Liver (tissue), 9 donors: ENCODE measurements around the gene THEM4. TPM values are rescaled to one million over a fixed set of nuclear protein-coding genes. Genes with fewer than 3 reads are reported as not detected.

Source experiments
- DNase-seq: peaks from one replicate; pipeline ENCODE4 v3.0.0-alpha.2; 2017; ENCODE audit warnings: low spot score
- H3K27ac ChIP-seq, 2 donors: one replicate each; pipeline ENCODE4 v1.7.0; 2013; ENCODE audit warnings: inconsistent platforms in 2 of 2, low read length in 2 of 2, control low read depth in 1 of 2, low read depth in 1 of 2, mild to moderate bottlenecking in 1 of 2
- H3K27me3 ChIP-seq, 4 donors: one replicate each; pipeline versions ENCODE4 v1.6.1 to v1.7.0; 2013; ENCODE audit warnings: low read length in 3 of 4, inconsistent platforms in 1 of 4, mild to moderate bottlenecking in 1 of 4, moderate library complexity in 1 of 4; ENCODE audit not compliant: control insufficient read depth in 4 of 4, insufficient read depth in 4 of 4
- H3K36me3 ChIP-seq, 4 donors: one replicate each; pipeline versions ENCODE4 v1.6.1 to v1.7.0; 2013; ENCODE audit warnings: low read length in 3 of 4, mild to moderate bottlenecking in 3 of 4, low read depth in 1 of 4, moderate library complexity in 1 of 4; ENCODE audit not compliant: control insufficient read depth in 4 of 4, insufficient read depth in 3 of 4
- H3K4me1 ChIP-seq, 4 donors: one replicate each; pipeline versions ENCODE4 v1.6.1 to v1.7.0; 2013; ENCODE audit warnings: low read length in 3 of 4, mild to moderate bottlenecking in 3 of 4, moderate library complexity in 1 of 4; ENCODE audit not compliant: control insufficient read depth in 4 of 4, insufficient read depth in 4 of 4
- H3K4me3 ChIP-seq, 3 donors: one replicate each; pipeline versions ENCODE4 v1.6.1 to v1.7.0; 2013; ENCODE audit warnings: low read length in 3 of 3, control low read depth in 1 of 3, low read depth in 1 of 3, mild to moderate bottlenecking in 1 of 3
- H3K9ac ChIP-seq, 2 donors: one replicate each; pipeline ENCODE4 v1.7.0; 2013; ENCODE audit warnings: low read length in 2 of 2, mild to moderate bottlenecking in 2 of 2, moderate library complexity in 2 of 2, control low read depth in 1 of 2, low read depth in 1 of 2
- H3K9me3 ChIP-seq, 4 donors: one replicate each; pipeline versions ENCODE4 v1.6.1 to v1.7.0; 2013; ENCODE audit warnings: low read length in 3 of 4; ENCODE audit not compliant: control insufficient read depth in 4 of 4
- EGR1 ChIP-seq, 2 donors: IDR thresholded peaks; 2 replicates each; pipeline ENCODE4 v1.6.1; 2016 to 2018; ENCODE audit warnings: antibody characterized with exemption in 2 of 2, low read depth in 2 of 2
- FOXA1 ChIP-seq: IDR thresholded peaks from 2 replicates; pipeline ENCODE4 v1.6.1; 2016; ENCODE audit warnings: antibody characterized with exemption
- FOXA2 ChIP-seq: IDR thresholded peaks from 2 replicates; pipeline ENCODE4 v1.6.1; 2016; ENCODE audit warnings: antibody characterized with exemption
- GABPA ChIP-seq, 2 donors: IDR thresholded peaks in 1 of 2; conservative IDR thresholded peaks in 1 of 2; 2 replicates each; pipeline ENCODE4 v1.6.1; 2016; ENCODE audit warnings: antibody characterized with exemption in 2 of 2, mild to moderate bottlenecking in 1 of 2, moderate library complexity in 1 of 2
- HNF4A ChIP-seq, 2 donors: conservative IDR thresholded peaks; 2 replicates each; pipeline ENCODE4 v1.6.1; 2016; ENCODE audit warnings: antibody characterized with exemption in 2 of 2, mild to moderate bottlenecking in 2 of 2
- HNF4G ChIP-seq: IDR thresholded peaks from 2 replicates; pipeline ENCODE4 v1.6.1; 2016; ENCODE audit warnings: antibody characterized with exemption
- JUND ChIP-seq, 2 donors: IDR thresholded peaks; 2 replicates each; pipeline ENCODE4 v1.6.1; 2016; ENCODE audit warnings: antibody characterized with exemption in 2 of 2
- NR2F2 ChIP-seq: IDR thresholded peaks from 2 replicates; pipeline ENCODE4 v1.6.1; 2016; ENCODE audit warnings: antibody characterized with exemption
- RAD21 ChIP-seq, 2 donors: IDR thresholded peaks; 2 replicates each; pipeline ENCODE4 v1.6.1; 2016; ENCODE audit warnings: antibody characterized with exemption in 2 of 2, mild to moderate bottlenecking in 2 of 2
- RXRA ChIP-seq, 2 donors: IDR thresholded peaks; 2 replicates each; pipeline ENCODE4 v1.6.1; 2017 to 2018; ENCODE audit warnings: antibody characterized with exemption in 2 of 2, mild to moderate bottlenecking in 1 of 2
- SP1 ChIP-seq: IDR thresholded peaks from 2 replicates; pipeline ENCODE4 v1.6.1; 2018; ENCODE audit warnings: antibody characterized with exemption, mild to moderate bottlenecking
- TAF1 ChIP-seq: conservative IDR thresholded peaks from 2 replicates; pipeline ENCODE4 v1.6.1; 2016; ENCODE audit warnings: antibody characterized with exemption, mild to moderate bottlenecking
- YY1 ChIP-seq: IDR thresholded peaks from 2 replicates; pipeline ENCODE4 v1.6.1; 2016; ENCODE audit warnings: antibody characterized with exemption, mild to moderate bottlenecking
- WGBS: extraction: QIAGEN DNeasy Blood & Tissue Kit; methylation state at CpG from one replicate; pipeline ENCODE4 v1.1.7; 2013; 5-methylcytosine and 5-hydroxymethylcytosine counted together
- polyA plus RNA-seq, 2 donors: library from polyadenylated mRNA; stranded (reverse) in 1 of 2; unstranded in 1 of 2; fragments of 200-250 nt in 1 of 2; fragments of >200 nt in 1 of 2; fragmentation: Nextera tagmentation in 1 of 2; extraction: Ambion mirVana in 1 of 2; gene quantifications; one replicate each; pipeline versions ENCODE4 v1.2.1 to v1.2.3, GENCODE V29; 2013 to 2015
- total RNA-seq, 2 donors: library from RNA; depleted of rRNA; stranded (reverse); fragments of >200 nt; gene quantifications; one replicate each; pipeline ENCODE4 v1.2.3, GENCODE V29; 2014
- TF ChIP-seq, protein P1 (sequence below): IDR thresholded peaks from 2 replicates; pipeline ENCODE4 v1.6.1; 2016; ENCODE audit warnings: antibody characterized with exemption
- TF ChIP-seq, protein P2 (sequence below): IDR thresholded peaks from 2 replicates; pipeline ENCODE4 v1.6.1; 2016; ENCODE audit warnings: antibody characterized with exemption
- TF ChIP-seq, protein P3 (sequence below): IDR thresholded peaks from 2 replicates; pipeline ENCODE4 v1.6.1; 2016; ENCODE audit warnings: antibody characterized with exemption
- TF ChIP-seq, protein P4 (sequence below): IDR thresholded peaks from 2 replicates; pipeline ENCODE4 v1.6.1; 2016; ENCODE audit warnings: antibody characterized with exemption, mild to moderate bottlenecking
- TF ChIP-seq, protein P5 (sequence below): fragments of 150-350 bp; IDR thresholded peaks from 2 replicates; pipeline ENCODE4 v1.5.1; 2017; ENCODE audit warnings: improper control_type of control experiment, low read depth, low read length; ENCODE audit not compliant: missing input control
- donor health status: healthy.
- donor health status: healthy.
- donor health status: healthy.
- donor health status: healthy.
- donor health status: healthy.

THEM4 gene
- total and polyA plus RNA-seq, 4 donors = 6.1 to 16.2 (median 9.8) TPM

DNA sequence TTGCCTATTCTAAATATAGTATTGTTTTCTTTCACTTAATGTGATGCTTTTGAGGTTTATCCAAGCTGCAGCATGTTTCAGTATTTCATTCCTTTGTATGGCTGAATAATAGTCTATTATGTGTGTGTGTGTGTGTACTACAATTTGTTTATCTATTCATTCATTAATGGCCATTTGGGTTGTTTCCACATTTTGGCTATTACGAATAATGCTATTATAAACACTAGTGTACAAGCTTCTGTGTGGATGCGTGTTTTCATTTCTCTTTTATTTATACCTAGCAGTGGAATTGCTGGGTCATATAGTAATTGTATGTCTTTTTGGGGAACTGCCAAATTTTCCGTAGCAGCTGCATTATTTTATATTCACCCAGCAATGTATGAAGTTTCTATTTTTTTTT, 40.8 kb downstream of the THEM4 start:
- Histone ChIP-seq H3K9me3 (no peaks in the 10 kb centered on the region), H3K4me3 (no peak overlapping the region), H3K27ac (no peak overlapping the region), H3K4me1 (no peaks in the 10 kb centered on the region), H3K36me3 (peaks cover 0 to under 1% (median under 1%) of the 10 kb centered on the region in 4 donors), H3K9ac (no peak overlapping the region), H3K27me3 (no peaks in the 10 kb centered on the region)
- WGBS = 56% methylated on average over 3 of the region's 3 CpGs
- no peak for DNase-seq
- TF ChIP-seq YY1 (no peak), NR2F2 (no peak), HNF4G (no peak), EGR1 (IDR thresholded peaks at IDR 0.05; ENCODE audit: low read depth in 2 of 2) (no peak), FOXA2 (no peak), RAD21 (IDR thresholded peaks at IDR 0.05) (no peak), GABPA (IDR thresholded peaks at IDR 0.05 in 1 of 2, conservative IDR thresholded peaks at IDR 0.05 in 1 of 2) (no peak), RXRA (IDR thresholded peaks at IDR 0.05) (no peak), TAF1 (no peak), JUND (IDR thresholded peaks at IDR 0.05) (no peak), SP1 (no peak), HNF4A (conservative IDR thresholded peaks at IDR 0.05) (no peak), FOXA1 (no peak)
- TF ChIP-seq, protein P1, sequence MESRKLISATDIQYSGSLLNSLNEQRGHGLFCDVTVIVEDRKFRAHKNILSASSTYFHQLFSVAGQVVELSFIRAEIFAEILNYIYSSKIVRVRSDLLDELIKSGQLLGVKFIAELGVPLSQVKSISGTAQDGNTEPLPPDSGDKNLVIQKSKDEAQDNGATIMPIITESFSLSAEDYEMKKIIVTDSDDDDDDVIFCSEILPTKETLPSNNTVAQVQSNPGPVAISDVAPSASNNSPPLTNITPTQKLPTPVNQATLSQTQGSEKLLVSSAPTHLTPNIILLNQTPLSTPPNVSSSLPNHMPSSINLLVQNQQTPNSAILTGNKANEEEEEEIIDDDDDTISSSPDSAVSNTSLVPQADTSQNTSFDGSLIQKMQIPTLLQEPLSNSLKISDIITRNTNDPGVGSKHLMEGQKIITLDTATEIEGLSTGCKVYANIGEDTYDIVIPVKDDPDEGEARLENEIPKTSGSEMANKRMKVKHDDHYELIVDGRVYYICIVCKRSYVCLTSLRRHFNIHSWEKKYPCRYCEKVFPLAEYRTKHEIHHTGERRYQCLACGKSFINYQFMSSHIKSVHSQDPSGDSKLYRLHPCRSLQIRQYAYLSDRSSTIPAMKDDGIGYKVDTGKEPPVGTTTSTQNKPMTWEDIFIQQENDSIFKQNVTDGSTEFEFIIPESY = no peak
- TF ChIP-seq, protein P2, sequence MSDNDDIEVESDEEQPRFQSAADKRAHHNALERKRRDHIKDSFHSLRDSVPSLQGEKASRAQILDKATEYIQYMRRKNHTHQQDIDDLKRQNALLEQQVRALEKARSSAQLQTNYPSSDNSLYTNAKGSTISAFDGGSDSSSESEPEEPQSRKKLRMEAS = no peak
- TF ChIP-seq, protein P3, sequence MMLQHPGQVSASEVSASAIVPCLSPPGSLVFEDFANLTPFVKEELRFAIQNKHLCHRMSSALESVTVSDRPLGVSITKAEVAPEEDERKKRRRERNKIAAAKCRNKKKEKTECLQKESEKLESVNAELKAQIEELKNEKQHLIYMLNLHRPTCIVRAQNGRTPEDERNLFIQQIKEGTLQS = no peak
- TF ChIP-seq, protein P4, sequence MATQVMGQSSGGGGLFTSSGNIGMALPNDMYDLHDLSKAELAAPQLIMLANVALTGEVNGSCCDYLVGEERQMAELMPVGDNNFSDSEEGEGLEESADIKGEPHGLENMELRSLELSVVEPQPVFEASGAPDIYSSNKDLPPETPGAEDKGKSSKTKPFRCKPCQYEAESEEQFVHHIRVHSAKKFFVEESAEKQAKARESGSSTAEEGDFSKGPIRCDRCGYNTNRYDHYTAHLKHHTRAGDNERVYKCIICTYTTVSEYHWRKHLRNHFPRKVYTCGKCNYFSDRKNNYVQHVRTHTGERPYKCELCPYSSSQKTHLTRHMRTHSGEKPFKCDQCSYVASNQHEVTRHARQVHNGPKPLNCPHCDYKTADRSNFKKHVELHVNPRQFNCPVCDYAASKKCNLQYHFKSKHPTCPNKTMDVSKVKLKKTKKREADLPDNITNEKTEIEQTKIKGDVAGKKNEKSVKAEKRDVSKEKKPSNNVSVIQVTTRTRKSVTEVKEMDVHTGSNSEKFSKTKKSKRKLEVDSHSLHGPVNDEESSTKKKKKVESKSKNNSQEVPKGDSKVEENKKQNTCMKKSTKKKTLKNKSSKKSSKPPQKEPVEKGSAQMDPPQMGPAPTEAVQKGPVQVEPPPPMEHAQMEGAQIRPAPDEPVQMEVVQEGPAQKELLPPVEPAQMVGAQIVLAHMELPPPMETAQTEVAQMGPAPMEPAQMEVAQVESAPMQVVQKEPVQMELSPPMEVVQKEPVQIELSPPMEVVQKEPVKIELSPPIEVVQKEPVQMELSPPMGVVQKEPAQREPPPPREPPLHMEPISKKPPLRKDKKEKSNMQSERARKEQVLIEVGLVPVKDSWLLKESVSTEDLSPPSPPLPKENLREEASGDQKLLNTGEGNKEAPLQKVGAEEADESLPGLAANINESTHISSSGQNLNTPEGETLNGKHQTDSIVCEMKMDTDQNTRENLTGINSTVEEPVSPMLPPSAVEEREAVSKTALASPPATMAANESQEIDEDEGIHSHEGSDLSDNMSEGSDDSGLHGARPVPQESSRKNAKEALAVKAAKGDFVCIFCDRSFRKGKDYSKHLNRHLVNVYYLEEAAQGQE = no peak
- TF ChIP-seq, protein P5, sequence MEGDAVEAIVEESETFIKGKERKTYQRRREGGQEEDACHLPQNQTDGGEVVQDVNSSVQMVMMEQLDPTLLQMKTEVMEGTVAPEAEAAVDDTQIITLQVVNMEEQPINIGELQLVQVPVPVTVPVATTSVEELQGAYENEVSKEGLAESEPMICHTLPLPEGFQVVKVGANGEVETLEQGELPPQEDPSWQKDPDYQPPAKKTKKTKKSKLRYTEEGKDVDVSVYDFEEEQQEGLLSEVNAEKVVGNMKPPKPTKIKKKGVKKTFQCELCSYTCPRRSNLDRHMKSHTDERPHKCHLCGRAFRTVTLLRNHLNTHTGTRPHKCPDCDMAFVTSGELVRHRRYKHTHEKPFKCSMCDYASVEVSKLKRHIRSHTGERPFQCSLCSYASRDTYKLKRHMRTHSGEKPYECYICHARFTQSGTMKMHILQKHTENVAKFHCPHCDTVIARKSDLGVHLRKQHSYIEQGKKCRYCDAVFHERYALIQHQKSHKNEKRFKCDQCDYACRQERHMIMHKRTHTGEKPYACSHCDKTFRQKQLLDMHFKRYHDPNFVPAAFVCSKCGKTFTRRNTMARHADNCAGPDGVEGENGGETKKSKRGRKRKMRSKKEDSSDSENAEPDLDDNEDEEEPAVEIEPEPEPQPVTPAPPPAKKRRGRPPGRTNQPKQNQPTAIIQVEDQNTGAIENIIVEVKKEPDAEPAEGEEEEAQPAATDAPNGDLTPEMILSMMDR = no peak
